ENCODE results near the gene RALGAPA2.

Gene RALGAPA2

GRCh38 chr20:20712474-20713243 lies at the start of gene RALGAPA2:
Gene RALGAPA2 (minus strand): TSS chr20:20712644. CDS start chr20:20712480, 164 bp downstream.
- peak; percentile 98 for DNase-seq

- no peak for DNase-seq
Observed at GRCh38 chr20:20761301-20761700, 48.9 kb upstream of the RALGAPA2 start.

- no peak for DNase-seq
Observed at GRCh38 chr20:20759132-20759531, 46.7 kb upstream of the RALGAPA2 start.

- DNase-seq: no peak
Observed at GRCh38 chr20:20755674-20756319, 43.4 kb upstream of the RALGAPA2 start.

GRCh38 chr20:20755231-20755630 lies 42.8 kb upstream of the RALGAPA2 start:
- DNase-seq: no peak

- DNase-seq: no peak
Observed at GRCh38 chr20:20754714-20755113, 42.3 kb upstream of the RALGAPA2 start.

- no peak for DNase-seq
Observed at GRCh38 chr20:20752712-20753111, 40.3 kb upstream of the RALGAPA2 start.

GRCh38 chr20:20747298-20747697 lies 34.9 kb upstream of the RALGAPA2 start:
- DNase-seq: no peak

- DNase-seq: no peak
Observed at GRCh38 chr20:20744170-20744725, 31.8 kb upstream of the RALGAPA2 start.

GRCh38 chr20:20743511-20744169 lies 31.2 kb upstream of the RALGAPA2 start:
- no peak for DNase-seq

GRCh38 chr20:20741087-20742045 lies 28.9 kb upstream of the RALGAPA2 start:
- DNase-seq: no peak

- no peak for DNase-seq
Observed at GRCh38 chr20:20740541-20740940, 28.1 kb upstream of the RALGAPA2 start.

GRCh38 chr20:20737158-20737557 lies 24.7 kb upstream of the RALGAPA2 start:
- no peak for DNase-seq

- DNase-seq: no peak
Observed at GRCh38 chr20:20736303-20736702, 23.9 kb upstream of the RALGAPA2 start.

GRCh38 chr20:20734475-20734948 lies 22.1 kb upstream of the RALGAPA2 start:
- no peak for DNase-seq

- DNase-seq: no peak
Observed at GRCh38 chr20:20733943-20734342, 21.5 kb upstream of the RALGAPA2 start.

GRCh38 chr20:20732641-20733040 lies 20.2 kb upstream of the RALGAPA2 start:
- no peak for DNase-seq

- DNase-seq: no peak
Observed at GRCh38 chr20:20731945-20732296, 19.5 kb upstream of the RALGAPA2 start.

- DNase-seq: no peak
Observed at GRCh38 chr20:20731000-20731944, 18.8 kb upstream of the RALGAPA2 start.

- no peak for DNase-seq
Observed at GRCh38 chr20:20729563-20729962, 17.1 kb upstream of the RALGAPA2 start.

- no peak for DNase-seq
Observed at GRCh38 chr20:20721489-20721888, 9.0 kb upstream of the RALGAPA2 start.
